ENCODE data around the gene CNTN6. TPM values are rescaled to one million over a fixed set of nuclear protein-coding genes. Genes with fewer than 3 reads are reported as not detected.

The CNTN6 gene
- total and polyA plus RNA-seq, 2 of the 4 experiments (the other 2 are of a cell fraction) = not detected

- Histone ChIP-seq H2BK20ac (ENCODE audit: low read depth, low read length) (no peak overlapping the region), H3K36me3 (ENCODE audit: control insufficient read depth, insufficient read depth, low read length) (no peaks in the 10 kb centered on the region), H3K9me1 (ENCODE audit: insufficient read depth, low read length) (no peaks in the 10 kb centered on the region), H3K9me3 (ENCODE audit: control insufficient read depth, insufficient read depth, low read length) (0 out of 2 replicates have a peak, but pooled peaks cover 1% of the 10 kb centered on the region), H3K27ac (ENCODE audit: insufficient read depth, low read length) (no peak overlapping the region), H3K4ac (ENCODE audit: low read depth, low read length) (no peak overlapping the region), H2AK9ac (replicated peaks; ENCODE audit: low read depth, low read length, poor library complexity) (no peak overlapping the region), H4K20me1 (ENCODE audit: insufficient read depth, low read length) (no peaks in the 10 kb centered on the region), H3K4me2 (ENCODE audit: low read depth, low read length) (no peak overlapping the region), H3K9ac (ENCODE audit: low read depth, low read length) (no peak overlapping the region), H4K91ac (ENCODE audit: insufficient read depth, low read depth, low read length) (no peak overlapping the region), H2AFZ (replicated peaks; ENCODE audit: low read length, poor library complexity) (no peak overlapping the region), H3K27me3 (ENCODE audit: control insufficient read depth, insufficient read depth, low read length) (no peaks in the 10 kb centered on the region), H3K4me1 (ENCODE audit: control insufficient read depth, insufficient read depth, low read length) (no peaks in the 10 kb centered on the region), H3K56ac (ENCODE audit: extremely low read depth, insufficient read depth, low read length) (no peak overlapping the region), H3K79me1 (ENCODE audit: low read depth in 1 of 2, low read length in 2 of 2) (no peaks in the 10 kb centered on the region), H3K23ac (ENCODE audit: low read depth, low read length) (no peak overlapping the region), H2BK120ac (ENCODE audit: low read depth, low read length) (no peak overlapping the region), H2AK5ac (ENCODE audit: low read depth, low read length) (no peak overlapping the region), H3K18ac (ENCODE audit: low read depth, low read length) (no peak overlapping the region), H2BK5ac (ENCODE audit: low read depth, low read length, poor library complexity, severe bottlenecking) (no peak overlapping the region), H2BK15ac (ENCODE audit: low read depth, low read length) (no peak overlapping the region), H4K5ac (ENCODE audit: low read depth, low read length) (no peak overlapping the region), H4K8ac (ENCODE audit: low read depth in 2 of 2, low read length in 2 of 2) (no peak overlapping the region), H3K4me3 (ENCODE audit: insufficient read depth, low read depth, low read length) (no peak overlapping the region), H3K14ac (replicated peaks; ENCODE audit: low read depth, low read length) (no peak overlapping the region)
- ChIA-PET POLR2A (ENCODE audit: unreplicated experiment) (no interaction called here), CTCF (no interaction called here)
- no peak for DNase-seq
- ATAC-seq (ENCODE audit: low read depth) = no peak
- dilution Hi-C loops (cut with HindIII; ENCODE audit: low sequenced_read_pairs, unreplicated experiment) = no loop called here
- TF ChIP-seq ELK1 (IDR thresholded peaks at IDR 0.05; ENCODE audit: borderline replicate concordance, low read depth, low read length) = no peak
- TF ChIP-seq BHLHE40 (IDR thresholded peaks at IDR 0.05; ENCODE audit: low read depth, low read length) = no peak
- no peak for TF ChIP-seq MAZ (IDR thresholded peaks at IDR 0.05; ENCODE audit: borderline replicate concordance, low read depth, low read length)
- no peak for TF ChIP-seq CEBPB (IDR thresholded peaks at IDR 0.05; ENCODE audit: low read depth, low read length)
- TF ChIP-seq MXI1 (IDR thresholded peaks at IDR 0.05; ENCODE audit: borderline replicate concordance, low read depth, low read length) = no peak
- TF ChIP-seq CTCF (conservative IDR thresholded peaks at IDR 0.05; ENCODE audit: low read depth, low read length) = no peak
- no peak for TF ChIP-seq SMC3 (IDR thresholded peaks at IDR 0.05; ENCODE audit: low read depth, low read length)
- no peak for TF ChIP-seq POLR2A (IDR thresholded peaks at IDR 0.05; ENCODE audit: low read depth, low read length)
- no peak for TF ChIP-seq RAD21 (IDR thresholded peaks at IDR 0.05; ENCODE audit: low read length)
- no peak for TF ChIP-seq USF2 (IDR thresholded peaks at IDR 0.05; ENCODE audit: low read depth, low read length)
- TF ChIP-seq RCOR1 (IDR thresholded peaks at IDR 0.05; ENCODE audit: insufficient replicate concordance, low read length) = no peak
- in situ Hi-C loops (cut with MboI; ENCODE audit: low sequenced_read_pairs) = no loop called here
- no TSS peak for BruUV-seq (replicated peaks)
- no CpG with 5 or more reads among the region's 2 CpGs for WGBS, 2 experiments (ENCODE audit: extremely low coverage in 2 of 2, insufficient read length in 1 of 2)
- intact Hi-C loops (cut with micrococcal nuclease) = no loop called here
Observed at GRCh38 chr3:1262246-1262645, 169.4 kb downstream of the CNTN6 start.
